HG02970 (cell line): Measurements from ENCODE around the gene SULT1A2.
"Not testable (repeated sequence)": the region's sequence is repeated elsewhere in the genome, so short reads cannot be mapped to it uniquely, and the experiment has no call there.

Experiments
- ATAC-seq: cut with Tn5 transposase; IDR thresholded peaks from one replicate; pipeline ENCODE4 v1.9.1; 2021; ENCODE audit warnings: mild to moderate bottlenecking, moderate library complexity, moderate number of reproducible peaks; ENCODE audit not compliant: unreplicated experiment, low FRiP score

SULT1A2 gene

GRCh38 chr16:28609631-28610594 lies 13.1 kb upstream of the SULT1A2 start, which contains the start of gene SULT1A1:
Gene SULT1A1, minus strand, starts transcription at chr16:28610044. Its CDS starts 1,189 bp downstream, at chr16:28608855.
- ATAC-seq: no peak

- ATAC-seq: not testable (repeated sequence)
These were observed 12.2 kb upstream of the SULT1A2 start for GRCh38 chr16:28608867-28609596.

- not testable (repeated sequence) for ATAC-seq
These were observed 11.6 kb upstream of the SULT1A2 start for GRCh38 chr16:28608496-28608808.

GRCh38 chr16:28607681-28608495 lies 11.0 kb upstream of the SULT1A2 start:
- not testable (repeated sequence) for ATAC-seq

- ATAC-seq: no peak
These were observed 10.3 kb upstream of the SULT1A2 start for GRCh38 chr16:28607116-28607623.

- ATAC-seq: no peak
These were observed 9.7 kb upstream of the SULT1A2 start for GRCh38 chr16:28606291-28607115.

GRCh38 chr16:28604186-28604565 lies 7.3 kb upstream of the SULT1A2 start:
- no peak for ATAC-seq

GRCh38 chr16:28603381-28604185 lies 6.7 kb upstream of the SULT1A2 start:
- ATAC-seq: no peak

GRCh38 chr16:28602529-28602928 lies 5.7 kb upstream of the SULT1A2 start:
- ATAC-seq: no peak

- not testable (repeated sequence) for ATAC-seq
These were observed 5.2 kb upstream of the SULT1A2 start for GRCh38 chr16:28602062-28602461.

GRCh38 chr16:28601589-28601988 lies 4.7 kb upstream of the SULT1A2 start:
- ATAC-seq: not testable (repeated sequence)

- ATAC-seq: not testable (repeated sequence)
These were observed 4.1 kb upstream of the SULT1A2 start for GRCh38 chr16:28600965-28601364.

- ATAC-seq: not testable (repeated sequence)
These were observed 2.8 kb upstream of the SULT1A2 start for GRCh38 chr16:28599377-28600285.

GRCh38 chr16:28597692-28598261 lies 927 bp upstream of the SULT1A2 start:
- no peak for ATAC-seq

- ATAC-seq: no peak
These were observed 677 bp downstream of the SULT1A2 start for GRCh38 chr16:28596115-28596630.

GRCh38 chr16:28595451-28595850 lies 1.4 kb downstream of the SULT1A2 start:
- not testable (repeated sequence) for ATAC-seq

GRCh38 chr16:28592979-28593553 lies 3.8 kb downstream of the SULT1A2 start:
- no peak for ATAC-seq
